IMR-90 (cell line): Measurements from ENCODE around the gene XKR7. TPM values are rescaled to one million over a fixed set of nuclear protein-coding genes. Genes with fewer than 3 reads are reported as not detected.

Experiments used
- ATAC-seq: fragments of 200-7000 bp; cut with Tn5 transposase; 2 replicates; pipeline ENCODE4 v1.9.1; 2020; ENCODE audit warnings: low read depth, mild to moderate bottlenecking, moderate library complexity
- BruUV-seq: library from RNA; stranded (reverse); fragments of 400-500 nt; replicated peaks from 2 replicates; lab custom pipeline; 2021; lab: Mats Ljungman, UMichigan
- CTCF ChIA-PET: fragments of 300-600 bp; formaldehyde crosslinking; extraction: SDS; loops from one replicate; lab custom pipeline; 2021; ENCODE audit warnings: antibody characterized with exemption; lab: Yijun Ruan, JAX
- POLR2A ChIA-PET: fragments of 300-600 bp; sonication (Branson Sonifier 250); formaldehyde crosslinking; loops from one replicate; lab custom pipeline; 2022; ENCODE audit warnings: antibody characterized with exemption; ENCODE audit not compliant: unreplicated experiment; lab: Charles Lee
- DNase-seq: peaks from one replicate; pipeline ENCODE4 v3.0.0; 2013
- H2AFZ ChIP-seq: replicated peaks from 2 replicates; pipeline ENCODE3; 2013; ENCODE audit warnings: low read length, mild to moderate bottlenecking; ENCODE audit not compliant: poor library complexity
- H2AK5ac ChIP-seq: 2 replicates; pipeline ENCODE4 v1.6.1; 2013; ENCODE audit warnings: low read depth, low read length, inconsistent platforms
- H2AK9ac ChIP-seq: replicated peaks from 2 replicates; pipeline ENCODE3; 2013; ENCODE audit warnings: mild to moderate bottlenecking, low read depth, low read length, moderate library complexity; ENCODE audit not compliant: poor library complexity
- H2BK120ac ChIP-seq: 2 replicates; pipeline ENCODE4 v1.6.1; 2013; ENCODE audit warnings: low read depth, low read length, inconsistent platforms
- H2BK15ac ChIP-seq: 3 replicates; pipeline ENCODE4 v1.6.1; 2013; ENCODE audit warnings: low read depth, low read length, inconsistent platforms
- H2BK20ac ChIP-seq: 2 replicates; pipeline ENCODE4 v1.6.1; 2013; ENCODE audit warnings: low read depth, mild to moderate bottlenecking, inconsistent platforms, low read length, moderate library complexity
- H2BK5ac ChIP-seq: 2 replicates; pipeline ENCODE4 v1.6.1; 2013; ENCODE audit warnings: mild to moderate bottlenecking, low read depth, low read length, inconsistent platforms; ENCODE audit not compliant: poor library complexity, severe bottlenecking
- H3K14ac ChIP-seq: replicated peaks from 2 replicates; pipeline ENCODE4 v1.6.1; 2013; ENCODE audit warnings: low read depth, low read length, inconsistent platforms
- H3K18ac ChIP-seq: 2 replicates; pipeline ENCODE4 v1.6.1; 2013; ENCODE audit warnings: low read depth, low read length, control low read depth
- H3K23ac ChIP-seq: 2 replicates; pipeline ENCODE4 v1.6.1; 2013; ENCODE audit warnings: low read depth, low read length, inconsistent platforms
- H3K27ac ChIP-seq: 2 replicates; pipeline ENCODE4 v1.5.1; 2013; ENCODE audit warnings: mild to moderate bottlenecking, control low read depth, low read length; ENCODE audit not compliant: insufficient read depth
- H3K27me3 ChIP-seq: 2 replicates; pipeline ENCODE4 v1.6.1; 2013; ENCODE audit warnings: low read length; ENCODE audit not compliant: control insufficient read depth, insufficient read depth
- H3K36me3 ChIP-seq: 2 replicates; pipeline ENCODE4 v1.6.1; 2013; ENCODE audit warnings: low read length, mixed read lengths; ENCODE audit not compliant: control insufficient read depth, insufficient read depth
- H3K4ac ChIP-seq: 2 replicates; pipeline ENCODE4 v1.6.1; 2013; ENCODE audit warnings: low read depth, low read length, inconsistent platforms
- H3K4me1 ChIP-seq: 2 replicates; pipeline ENCODE4 v1.6.1; 2013; ENCODE audit warnings: low read length, mixed read lengths; ENCODE audit not compliant: control insufficient read depth, insufficient read depth
- H3K4me2 ChIP-seq: 2 replicates; pipeline ENCODE4 v1.6.1; 2013; ENCODE audit warnings: low read depth, mild to moderate bottlenecking, control low read depth, low read length, moderate library complexity
- H3K4me3 ChIP-seq: 2 replicates; pipeline ENCODE4 v1.5.1; 2013; ENCODE audit warnings: low read depth, mild to moderate bottlenecking, control low read depth, low read length, moderate library complexity; ENCODE audit not compliant: insufficient read depth
- H3K56ac ChIP-seq: 2 replicates; pipeline ENCODE4 v1.6.1; 2013; ENCODE audit warnings: low read length, inconsistent platforms; ENCODE audit not compliant: insufficient read depth; ENCODE audit errors: extremely low read depth
- H3K79me1 ChIP-seq, 2 experiments: 2 replicates each; pipeline ENCODE4 v1.6.1; 2013; ENCODE audit warnings: low read length in 2 of 2, inconsistent platforms in 1 of 2, low read depth in 1 of 2
- H3K9ac ChIP-seq: 2 replicates; pipeline ENCODE4 v1.6.1; 2013; ENCODE audit warnings: low read depth, low read length, control low read depth
- H3K9me1 ChIP-seq: 2 replicates; pipeline ENCODE4 v1.6.1; 2013; ENCODE audit warnings: low read length, inconsistent platforms; ENCODE audit not compliant: insufficient read depth
- H3K9me3 ChIP-seq: 2 replicates; pipeline ENCODE4 v1.6.1; 2013; ENCODE audit warnings: low read length; ENCODE audit not compliant: control insufficient read depth, insufficient read depth
- H4K20me1 ChIP-seq: 2 replicates; pipeline ENCODE4 v1.6.1; 2013; ENCODE audit warnings: low read length, inconsistent platforms; ENCODE audit not compliant: insufficient read depth
- H4K5ac ChIP-seq: 2 replicates; pipeline ENCODE4 v1.6.1; 2013; ENCODE audit warnings: mild to moderate bottlenecking, low read depth, low read length, control low read depth
- H4K8ac ChIP-seq, 2 experiments: 2 replicates each; pipeline ENCODE4 v1.6.1; 2013; ENCODE audit warnings: low read depth in 2 of 2, low read length in 2 of 2, control low read depth in 1 of 2, inconsistent platforms in 1 of 2
- H4K91ac ChIP-seq: 2 replicates; pipeline ENCODE4 v1.6.1; 2013; ENCODE audit warnings: low read depth, low read length, inconsistent platforms; ENCODE audit not compliant: insufficient read depth
- CHD1 ChIP-seq: IDR thresholded peaks from 2 replicates; pipeline ENCODE4 v1.6.1; 2012; ENCODE audit warnings: low read depth, low read length, improper control_type of control experiment
- MXI1 ChIP-seq: IDR thresholded peaks from 2 replicates; pipeline ENCODE4 v1.6.1; 2012; ENCODE audit warnings: low read depth, mild to moderate bottlenecking, low read length, moderate library complexity, borderline replicate concordance
- RCOR1 ChIP-seq: IDR thresholded peaks from 2 replicates; pipeline ENCODE4 v1.6.1; 2012; ENCODE audit warnings: mild to moderate bottlenecking, low read length, improper control_type of control experiment; ENCODE audit not compliant: insufficient replicate concordance
- WGBS, 2 experiments: methylation state at CpG; one replicate each; pipeline versions ENCODE4 v1.1.5 to v1.1.7; 2013; ENCODE audit warnings: missing lambda C conversion rate in 2 of 2; ENCODE audit not compliant: insufficient read length in 1 of 2; ENCODE audit errors: extremely low coverage in 2 of 2; 5-methylcytosine and 5-hydroxymethylcytosine counted together
- dilution Hi-C: fragments of 300-500 bp; cut with HindIII; formaldehyde crosslinking; loops from one replicate; pipeline ENCODE4 v1.14.3; 2018; ENCODE audit warnings: low sequenced_read_pairs; ENCODE audit not compliant: unreplicated experiment
- in situ Hi-C: fragments of 300-500 bp; cut with MboI; formaldehyde crosslinking; loops from 3 replicates; pipeline ENCODE4 v1.14.3; 2019; ENCODE audit warnings: low sequenced_read_pairs, inconsistent platforms, mixed read lengths
- intact Hi-C: fragments of 100-400 bp; cut with micrococcal nuclease; formaldehyde crosslinking; loops from 2 replicates; pipeline ENCODE4 v1.10.0; 2022
- polyA plus RNA-seq, 3 experiments: library from polyadenylated mRNA; depleted of rRNA; stranded (reverse); fragments of >200 nt; gene quantifications; 2 replicates each; pipeline ENCODE4 v1.2.3, GENCODE V29; 2012; ENCODE audit warnings: low replicate concordance in 1 of 3
- total RNA-seq: library from RNA; depleted of rRNA; stranded (reverse); fragments of >200 nt; gene quantifications from 2 replicates; pipeline ENCODE4 v1.2.3, GENCODE V29; 2012
- TF ChIP-seq, protein P1 (sequence below): conservative IDR thresholded peaks from 2 replicates; pipeline ENCODE4 v1.5.1; 2012; ENCODE audit warnings: mild to moderate bottlenecking, low read depth, low read length, improper control_type of control experiment

XKR7 gene
- total and polyA plus RNA-seq, 2 of the 4 experiments (the other 2 are of a cell fraction) = not detected

- H3K56ac ChIP-seq = no peak overlapping the region
- H3K27me3 ChIP-seq = peaks cover 66% of the 10 kb centered on the region
- BruUV-seq = no TSS peak
- no peaks in the 10 kb centered on the region for H4K20me1 ChIP-seq
- no peak overlapping the region for H3K4me3 ChIP-seq
- no peak overlapping the region for H3K9ac ChIP-seq
- ATAC-seq (no peak), DNase-seq (no peak)
- H2BK20ac ChIP-seq = no peak overlapping the region
- no peak overlapping the region for H4K91ac ChIP-seq
- no peak overlapping the region for H2BK15ac ChIP-seq
- no peak overlapping the region for H2AFZ ChIP-seq
- no peaks in the 10 kb centered on the region for H3K4me1 ChIP-seq
- H3K9me3 ChIP-seq = no peaks in the 10 kb centered on the region
- no peaks in the 10 kb centered on the region for H3K79me1 ChIP-seq
- ChIA-PET CTCF (no interaction called here), POLR2A (no interaction called here)
- no peak overlapping the region for H3K27ac ChIP-seq
- no peaks in the 10 kb centered on the region for H3K9me1 ChIP-seq
- intact Hi-C loops (no loop called here), in situ Hi-C loops (no loop called here), dilution Hi-C loops (no loop called here)
- no peak overlapping the region for H2BK5ac ChIP-seq
- H2AK9ac ChIP-seq = no peak overlapping the region
- no peak overlapping the region for H4K8ac ChIP-seq
- no peak overlapping the region for H3K14ac ChIP-seq
- H3K36me3 ChIP-seq = no peaks in the 10 kb centered on the region
- no peak overlapping the region for H2AK5ac ChIP-seq
- H3K18ac ChIP-seq = no peak overlapping the region
- H3K23ac ChIP-seq = no peak overlapping the region
- no peak overlapping the region for H4K5ac ChIP-seq
- no peak overlapping the region for H3K4ac ChIP-seq
- WGBS, 2 experiments = 84% methylated on average over 11 of the region's 11 CpGs; no CpG with 5 or more reads in 1 of the 2 experiments
- H3K4me2 ChIP-seq = no peak overlapping the region
- no peak overlapping the region for H2BK120ac ChIP-seq
- TF ChIP-seq CHD1 = no peak
- no peak for TF ChIP-seq MXI1
- TF ChIP-seq RCOR1 = no peak
- TF ChIP-seq, protein P1, sequence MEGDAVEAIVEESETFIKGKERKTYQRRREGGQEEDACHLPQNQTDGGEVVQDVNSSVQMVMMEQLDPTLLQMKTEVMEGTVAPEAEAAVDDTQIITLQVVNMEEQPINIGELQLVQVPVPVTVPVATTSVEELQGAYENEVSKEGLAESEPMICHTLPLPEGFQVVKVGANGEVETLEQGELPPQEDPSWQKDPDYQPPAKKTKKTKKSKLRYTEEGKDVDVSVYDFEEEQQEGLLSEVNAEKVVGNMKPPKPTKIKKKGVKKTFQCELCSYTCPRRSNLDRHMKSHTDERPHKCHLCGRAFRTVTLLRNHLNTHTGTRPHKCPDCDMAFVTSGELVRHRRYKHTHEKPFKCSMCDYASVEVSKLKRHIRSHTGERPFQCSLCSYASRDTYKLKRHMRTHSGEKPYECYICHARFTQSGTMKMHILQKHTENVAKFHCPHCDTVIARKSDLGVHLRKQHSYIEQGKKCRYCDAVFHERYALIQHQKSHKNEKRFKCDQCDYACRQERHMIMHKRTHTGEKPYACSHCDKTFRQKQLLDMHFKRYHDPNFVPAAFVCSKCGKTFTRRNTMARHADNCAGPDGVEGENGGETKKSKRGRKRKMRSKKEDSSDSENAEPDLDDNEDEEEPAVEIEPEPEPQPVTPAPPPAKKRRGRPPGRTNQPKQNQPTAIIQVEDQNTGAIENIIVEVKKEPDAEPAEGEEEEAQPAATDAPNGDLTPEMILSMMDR = no peak
These were observed 61.6 kb downstream of the XKR7 start for GRCh38 chr20:32029561-32029960.
